Mesendoderm (in vitro differentiated cells): ENCODE results near the gene WNT10A.

ENCODE experiments used
- DNase-seq: peaks from one replicate; pipeline ENCODE4 v3.0.0; 2013
- H2AK5ac ChIP-seq: 2 replicates; pipeline ENCODE4 v1.6.1; 2013; ENCODE audit warnings: low read length, inconsistent platforms
- H2BK120ac ChIP-seq: 2 replicates; pipeline ENCODE4 v1.6.1; 2013; ENCODE audit warnings: low read depth, mild to moderate bottlenecking, low read length, moderate library complexity, mixed read lengths
- H2BK15ac ChIP-seq: replicated peaks from 2 replicates; pipeline ENCODE4 v1.6.1; 2013; ENCODE audit warnings: low read depth, mild to moderate bottlenecking, moderate library complexity
- H2BK5ac ChIP-seq: 2 replicates; pipeline ENCODE4 v1.6.1; 2013; ENCODE audit warnings: low read length, inconsistent platforms
- H3K18ac ChIP-seq: 2 replicates; pipeline ENCODE4 v1.6.1; 2013; ENCODE audit warnings: mild to moderate bottlenecking, low read length, mixed read lengths
- H3K23ac ChIP-seq: one replicate; pipeline ENCODE4 v1.6.1; 2013; ENCODE audit warnings: low read length
- H3K27ac ChIP-seq: 2 replicates; pipeline ENCODE4 v1.5.1; 2013; ENCODE audit warnings: low read depth, mild to moderate bottlenecking, inconsistent platforms, low read length, moderate library complexity
- H3K27me3 ChIP-seq: 2 replicates; pipeline ENCODE4 v1.6.1; 2013; ENCODE audit warnings: low read length, control low read depth, mild to moderate bottlenecking, inconsistent platforms; ENCODE audit not compliant: insufficient read depth, poor library complexity
- H3K36me3 ChIP-seq: 2 replicates; pipeline ENCODE4 v1.6.1; 2013; ENCODE audit warnings: low read length, inconsistent platforms; ENCODE audit not compliant: control insufficient read depth, insufficient read depth
- H3K4ac ChIP-seq: one replicate; pipeline ENCODE4 v1.6.1; 2013; ENCODE audit warnings: low read depth, mild to moderate bottlenecking, low read length, moderate library complexity
- H3K4me1 ChIP-seq: 2 replicates; pipeline ENCODE4 v1.6.1; 2013; ENCODE audit warnings: low read depth, low read length, inconsistent platforms; ENCODE audit not compliant: control insufficient read depth
- H3K4me2 ChIP-seq: 2 replicates; pipeline ENCODE4 v1.6.1; 2013; ENCODE audit warnings: low read length
- H3K4me3 ChIP-seq: 2 replicates; pipeline ENCODE4 v1.5.1; 2013; ENCODE audit warnings: mild to moderate bottlenecking, low read length
- H3K56ac ChIP-seq: one replicate; pipeline ENCODE4 v1.6.1; 2013; ENCODE audit warnings: low read length
- H3K79me1 ChIP-seq: 2 replicates; pipeline ENCODE4 v1.6.1; 2013; ENCODE audit warnings: low read length, inconsistent platforms
- H3K79me2 ChIP-seq: 2 replicates; pipeline ENCODE4 v1.6.1; 2013; ENCODE audit warnings: mild to moderate bottlenecking, low read length; ENCODE audit not compliant: control insufficient read depth, insufficient read depth
- H3K9ac ChIP-seq: 2 replicates; pipeline ENCODE4 v1.6.1; 2013; ENCODE audit warnings: low read length, inconsistent platforms
- H4K5ac ChIP-seq: one replicate; pipeline ENCODE4 v1.6.1; 2013; ENCODE audit warnings: low read length
- H4K8ac ChIP-seq: one replicate; pipeline ENCODE4 v1.6.1; 2013; ENCODE audit warnings: low read depth, mild to moderate bottlenecking, control low read depth, low read length, moderate library complexity
- WGBS: extraction: QIAGEN DNeasy Blood & Tissue Kit; methylation state at CpG from one replicate; pipeline ENCODE4 v1.1.7; 2013; ENCODE audit warnings: low lambda C conversion rate, missing lambda C conversion rate; ENCODE audit not compliant: insufficient coverage; ENCODE audit errors: extremely low coverage; 5-methylcytosine and 5-hydroxymethylcytosine counted together

The WNT10A gene

GRCh38 chr2:218880859-218881594, 375 bp downstream of the WNT10A start:
- no peak overlapping the region for H4K5ac ChIP-seq
- no peak overlapping the region for H3K23ac ChIP-seq
- H3K27me3 ChIP-seq, result peaks cover 76% of the 10 kb centered on the region
- no peak overlapping the region for H3K4me3 ChIP-seq
- H3K79me1 ChIP-seq, result no peaks in the 10 kb centered on the region
- no peak overlapping the region for H2BK120ac ChIP-seq
- H2BK5ac ChIP-seq, result no peak overlapping the region
- H3K56ac ChIP-seq, result no peak overlapping the region
- no peak overlapping the region for H4K8ac ChIP-seq
- H3K18ac ChIP-seq, result no peak overlapping the region
- DNase-seq, result no peak
- H2AK5ac ChIP-seq, result no peak overlapping the region
- H3K27ac ChIP-seq, result no peak overlapping the region
- no peaks in the 10 kb centered on the region for H3K4me1 ChIP-seq
- no peaks in the 10 kb centered on the region for H3K36me3 ChIP-seq
- H3K4ac ChIP-seq, result no peak overlapping the region
- no peak overlapping the region for H3K9ac ChIP-seq
- H3K79me2 ChIP-seq, result no peaks in the 10 kb centered on the region
- WGBS, result no CpG with 5 or more reads among the region's 24 CpGs
- no peak overlapping the region for H2BK15ac ChIP-seq
- no peak overlapping the region for H3K4me2 ChIP-seq

DNA sequence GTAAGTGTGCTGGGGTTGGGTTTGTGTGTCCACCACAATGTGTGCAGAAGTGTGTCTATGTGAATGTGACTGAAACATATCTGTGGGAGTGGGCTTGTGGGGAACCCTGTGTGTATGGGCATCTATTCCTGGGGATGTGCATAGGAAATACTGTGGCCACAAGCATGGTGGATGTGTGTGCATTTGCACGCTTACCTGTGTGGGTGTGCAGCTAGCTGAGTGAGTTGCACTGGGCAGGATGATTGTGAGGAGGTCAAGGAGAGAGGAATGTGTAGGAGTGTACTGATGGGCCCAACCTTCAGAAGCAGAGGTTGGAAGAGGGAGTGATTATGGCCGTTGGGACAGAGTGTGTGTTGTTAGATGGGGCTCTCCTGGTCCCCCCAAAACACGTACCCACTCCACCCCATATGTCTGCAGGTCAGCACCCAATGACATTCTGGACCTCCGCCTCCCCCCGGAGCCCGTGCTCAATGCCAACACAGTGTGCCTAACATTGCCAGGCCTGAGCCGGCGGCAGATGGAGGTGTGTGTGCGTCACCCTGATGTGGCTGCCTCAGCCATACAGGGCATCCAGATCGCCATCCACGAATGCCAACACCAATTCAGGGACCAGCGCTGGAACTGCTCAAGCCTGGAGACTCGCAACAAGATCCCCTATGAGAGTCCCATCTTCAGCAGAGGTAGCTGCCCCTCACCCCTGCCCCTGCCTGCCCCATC, 1.2 kb downstream of the WNT10A start:
- no peak overlapping the region for H3K4me3 ChIP-seq
- H2AK5ac ChIP-seq, result no peak overlapping the region
- no peaks in the 10 kb centered on the region for H3K4me1 ChIP-seq
- H3K79me2 ChIP-seq, result no peaks in the 10 kb centered on the region
- no peak overlapping the region for H2BK15ac ChIP-seq
- H3K36me3 ChIP-seq, result no peaks in the 10 kb centered on the region
- H3K18ac ChIP-seq, result no peak overlapping the region
- H4K5ac ChIP-seq, result no peak overlapping the region
- H3K27me3 ChIP-seq, result peaks cover 75% of the 10 kb centered on the region
- no peak overlapping the region for H3K56ac ChIP-seq
- H3K9ac ChIP-seq, result no peak overlapping the region
- H3K79me1 ChIP-seq, result no peaks in the 10 kb centered on the region
- no peak overlapping the region for H2BK120ac ChIP-seq
- no peak overlapping the region for H3K23ac ChIP-seq
- no peak overlapping the region for H2BK5ac ChIP-seq
- H4K8ac ChIP-seq, result no peak overlapping the region
- no peak overlapping the region for H3K4me2 ChIP-seq
- DNase-seq, result no peak
- H3K27ac ChIP-seq, result no peak overlapping the region
- no CpG with 5 or more reads among the region's 13 CpGs for WGBS
- H3K4ac ChIP-seq, result no peak overlapping the region

GRCh38 chr2:218882461-218882816, 1.8 kb downstream of the WNT10A start:
- Histone ChIP-seq H3K27me3 (peaks cover 77% of the 10 kb centered on the region), H3K56ac (no peak overlapping the region), H3K79me2 (no peaks in the 10 kb centered on the region), H3K4me2 (no peak overlapping the region), H3K27ac (no peak overlapping the region), H3K4me3 (no peak overlapping the region), H3K9ac (no peak overlapping the region), H2BK5ac (no peak overlapping the region), H4K5ac (no peak overlapping the region), H3K23ac (no peak overlapping the region), H2BK15ac (no peak overlapping the region), H3K79me1 (no peaks in the 10 kb centered on the region), H4K8ac (no peak overlapping the region), H3K18ac (no peak overlapping the region), H2AK5ac (no peak overlapping the region), H3K4me1 (no peaks in the 10 kb centered on the region), H2BK120ac (no peak overlapping the region), H3K4ac (no peak overlapping the region), H3K36me3 (no peaks in the 10 kb centered on the region)
- no peak for DNase-seq
- no CpG with 5 or more reads among the region's 1 CpG for WGBS

DNA sequence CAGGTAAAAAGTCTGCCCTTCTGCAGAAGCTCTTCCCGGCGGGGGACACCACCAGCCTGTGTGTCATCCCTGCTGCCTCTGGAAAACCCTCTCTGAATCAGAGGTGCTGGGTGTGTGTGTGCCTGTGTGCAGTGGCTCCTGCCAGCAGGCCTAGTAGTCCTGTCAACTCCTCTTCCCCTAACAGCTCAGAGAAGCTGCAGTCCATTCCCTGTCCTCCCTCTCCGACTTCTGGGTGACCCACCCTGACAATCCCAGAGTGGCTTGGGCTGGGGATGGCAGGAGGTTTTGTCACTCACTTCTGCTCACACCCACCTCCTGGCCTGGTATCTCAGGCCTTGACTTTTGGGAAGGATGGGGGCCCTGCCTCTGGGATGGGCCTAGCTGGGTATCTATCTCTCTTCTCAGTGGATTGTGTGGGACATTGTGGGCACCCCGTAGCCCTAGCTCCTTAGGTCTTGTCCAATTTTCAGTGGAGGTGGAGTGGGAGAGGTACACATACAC, 2.3 kb downstream of the WNT10A start:
- Histone ChIP-seq H3K27ac (no peak overlapping the region), H2BK15ac (no peak overlapping the region), H3K27me3 (peaks cover 78% of the 10 kb centered on the region), H3K79me1 (no peaks in the 10 kb centered on the region), H3K56ac (no peak overlapping the region), H3K4ac (no peak overlapping the region), H3K79me2 (no peaks in the 10 kb centered on the region), H3K36me3 (no peaks in the 10 kb centered on the region), H2BK5ac (no peak overlapping the region), H2AK5ac (no peak overlapping the region), H2BK120ac (no peak overlapping the region), H3K4me2 (no peak overlapping the region), H3K4me3 (no peak overlapping the region), H3K9ac (no peak overlapping the region), H4K8ac (no peak overlapping the region), H4K5ac (no peak overlapping the region), H3K18ac (no peak overlapping the region), H3K4me1 (no peaks in the 10 kb centered on the region), H3K23ac (no peak overlapping the region)
- no peak for DNase-seq
- WGBS, result no CpG with 5 or more reads among the region's 4 CpGs

GRCh38 chr2:218883491-218884490, 3.1 kb downstream of the WNT10A start:
- Histone ChIP-seq H3K9ac (peak overlapping the region; percentile 5), H3K79me2 (no peaks in the 10 kb centered on the region), H3K4me1 (no peaks in the 10 kb centered on the region), H3K18ac (no peak overlapping the region), H3K4me2 (peak overlapping the region; percentile 22), H2AK5ac (no peak overlapping the region), H3K79me1 (no peaks in the 10 kb centered on the region), H3K56ac (no peak overlapping the region), H3K27ac (no peak overlapping the region), H3K4me3 (no peak overlapping the region), H2BK15ac (no peak overlapping the region), H4K5ac (no peak overlapping the region), H2BK120ac (no peak overlapping the region), H2BK5ac (no peak overlapping the region), H3K23ac (no peak overlapping the region), H3K27me3 (peaks cover 74% of the 10 kb centered on the region), H3K36me3 (no peaks in the 10 kb centered on the region), H3K4ac (no peak overlapping the region), H4K8ac (no peak overlapping the region)
- DNase-seq, result no peak
- no CpG with 5 or more reads among the region's 89 CpGs for WGBS
